ENCODE measurements around the gene ALDH5A1.
"Not testable (repeated sequence)": the region's sequence is repeated elsewhere in the genome, so short reads cannot be mapped to it uniquely, and the experiment has no call there.

ALDH5A1 gene

DNA sequence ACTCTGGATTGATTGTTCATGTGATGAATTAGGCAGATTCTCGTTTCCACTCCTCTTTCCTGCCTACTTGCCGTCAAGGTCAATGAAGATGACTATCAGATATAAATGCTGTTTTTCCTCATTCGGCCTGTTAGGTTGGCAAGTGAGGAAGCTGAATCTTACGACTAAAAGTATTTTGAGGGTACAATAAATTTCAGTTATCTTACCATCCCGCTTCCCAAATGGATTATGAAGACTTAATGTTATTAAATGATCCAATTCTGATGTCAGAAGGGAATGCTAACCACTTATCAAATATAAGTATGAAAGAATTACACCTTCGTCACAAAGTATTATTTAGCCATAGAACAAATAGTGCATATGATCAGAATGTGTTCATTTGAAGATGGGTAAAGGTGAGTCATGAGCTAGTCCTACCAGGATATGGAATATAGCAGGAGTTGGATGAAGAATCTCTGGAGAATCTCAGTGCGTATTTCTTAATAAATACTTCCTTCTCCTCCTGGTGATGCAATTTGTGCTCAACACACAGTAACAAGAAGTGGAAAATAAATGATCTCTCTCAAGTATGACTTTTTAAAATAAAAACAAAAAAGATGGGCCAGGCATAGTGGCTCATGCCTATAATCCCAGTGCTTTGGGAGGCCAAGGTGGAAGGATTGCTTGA is 10.0 kb upstream of the ALDH5A1 start:
- no peak for DNase-seq

DNA sequence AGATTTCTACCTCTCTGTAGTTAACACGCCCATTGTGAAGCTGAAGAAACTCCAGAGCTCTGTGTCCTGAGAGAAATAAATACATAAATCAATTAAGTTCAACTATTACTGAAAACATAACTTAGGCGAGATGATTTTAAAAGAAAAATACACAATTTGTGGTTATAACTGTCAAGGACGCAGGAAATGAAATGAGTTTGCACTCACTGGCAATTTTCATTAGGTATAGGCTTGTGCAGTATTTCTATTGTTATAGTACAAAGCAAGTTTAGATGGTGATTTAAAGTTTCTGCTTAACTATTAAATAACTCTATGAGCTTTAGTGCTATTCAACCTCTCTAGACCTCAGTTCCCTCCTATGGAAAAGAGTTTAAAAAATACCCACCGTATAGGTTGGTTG is 8.7 kb upstream of the ALDH5A1 start:
- no peak for DNase-seq

DNA sequence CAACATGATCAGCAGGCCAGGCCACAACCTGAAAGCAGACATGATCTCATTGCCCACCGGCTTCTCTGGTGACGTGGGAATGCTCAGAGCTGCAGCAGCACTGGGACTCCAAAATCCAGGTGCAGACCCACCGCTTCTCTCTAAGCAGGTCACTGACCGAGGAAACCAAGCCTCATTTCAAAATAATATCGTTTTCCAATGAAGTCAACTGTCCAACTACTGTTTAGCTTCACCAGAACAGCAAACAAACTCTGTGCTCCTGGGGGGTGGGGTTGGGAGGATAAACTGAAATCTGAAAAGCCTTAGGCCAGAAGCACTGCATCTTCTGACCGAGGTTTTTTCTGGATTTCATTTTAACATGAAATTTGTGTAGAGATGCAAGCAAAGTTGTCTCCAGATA is 5.3 kb upstream of the ALDH5A1 start, which contains the start of gene GPLD1:
Gene GPLD1 (minus strand): TSS at position 109 of the 400 bp plus-strand sequence. CDS start 67 bp downstream, at position 42.
- DNase-seq = no peak

DNA sequence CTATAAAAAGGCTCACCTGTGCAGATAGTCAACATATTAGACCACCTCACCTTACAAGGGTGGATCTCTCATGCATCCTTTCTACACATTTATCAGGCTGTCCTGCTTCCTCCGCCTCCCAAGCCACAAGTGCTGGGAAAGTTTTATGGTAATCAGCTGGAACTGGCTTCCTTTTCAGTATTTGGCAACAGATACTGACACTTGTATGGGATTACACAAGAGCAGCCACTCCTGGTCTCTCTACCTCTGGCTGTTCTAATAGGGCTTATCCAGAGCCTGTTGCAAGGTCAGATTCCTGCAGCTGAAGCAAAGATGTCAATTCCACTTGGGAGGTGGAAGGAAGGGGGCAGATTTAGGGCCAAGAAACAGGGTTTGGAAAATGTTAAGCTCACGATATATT is 4.9 kb upstream of the ALDH5A1 start:
- DNase-seq = no peak

DNA sequence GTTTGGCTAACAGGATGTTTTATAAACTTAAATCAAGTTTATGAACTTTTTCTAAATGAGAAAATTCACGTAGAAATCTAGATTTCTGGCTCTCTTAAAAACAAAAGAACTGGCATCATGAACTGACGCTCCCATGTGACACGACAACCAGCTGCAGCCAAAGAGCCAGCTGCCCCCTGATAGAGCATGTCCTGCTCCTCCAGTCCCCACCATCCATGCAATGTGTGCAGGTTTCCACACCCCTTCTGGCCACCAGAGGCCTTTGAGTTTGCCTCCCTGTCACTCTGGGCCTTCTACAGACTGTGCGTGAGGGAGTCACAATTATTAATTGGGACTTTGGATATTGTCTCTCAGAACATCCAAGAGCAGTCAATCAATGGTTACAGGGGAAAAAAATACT is 3.8 kb upstream of the ALDH5A1 start:
- DNase-seq = no peak

DNA sequence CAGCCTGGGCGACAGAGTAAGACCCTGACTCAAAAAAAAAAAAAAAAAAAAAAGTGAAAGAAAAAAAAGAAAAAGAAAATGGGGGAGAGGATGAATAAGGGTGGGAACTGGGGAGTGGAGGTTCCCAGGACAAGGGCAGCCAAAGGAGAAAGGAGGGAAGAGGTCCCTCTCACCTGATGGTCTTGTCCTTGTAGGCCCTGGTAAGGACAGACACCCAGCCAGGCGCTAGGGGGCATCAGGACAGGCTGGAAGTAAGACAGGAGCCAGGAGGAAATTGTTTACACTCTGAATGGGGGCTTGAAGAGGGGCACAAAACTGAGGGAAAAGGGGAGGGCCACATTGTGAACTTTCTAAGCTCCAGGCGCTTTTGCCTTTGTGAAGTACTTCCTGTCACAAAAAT is 2.3 kb upstream of the ALDH5A1 start:
- no peak for DNase-seq

DNA sequence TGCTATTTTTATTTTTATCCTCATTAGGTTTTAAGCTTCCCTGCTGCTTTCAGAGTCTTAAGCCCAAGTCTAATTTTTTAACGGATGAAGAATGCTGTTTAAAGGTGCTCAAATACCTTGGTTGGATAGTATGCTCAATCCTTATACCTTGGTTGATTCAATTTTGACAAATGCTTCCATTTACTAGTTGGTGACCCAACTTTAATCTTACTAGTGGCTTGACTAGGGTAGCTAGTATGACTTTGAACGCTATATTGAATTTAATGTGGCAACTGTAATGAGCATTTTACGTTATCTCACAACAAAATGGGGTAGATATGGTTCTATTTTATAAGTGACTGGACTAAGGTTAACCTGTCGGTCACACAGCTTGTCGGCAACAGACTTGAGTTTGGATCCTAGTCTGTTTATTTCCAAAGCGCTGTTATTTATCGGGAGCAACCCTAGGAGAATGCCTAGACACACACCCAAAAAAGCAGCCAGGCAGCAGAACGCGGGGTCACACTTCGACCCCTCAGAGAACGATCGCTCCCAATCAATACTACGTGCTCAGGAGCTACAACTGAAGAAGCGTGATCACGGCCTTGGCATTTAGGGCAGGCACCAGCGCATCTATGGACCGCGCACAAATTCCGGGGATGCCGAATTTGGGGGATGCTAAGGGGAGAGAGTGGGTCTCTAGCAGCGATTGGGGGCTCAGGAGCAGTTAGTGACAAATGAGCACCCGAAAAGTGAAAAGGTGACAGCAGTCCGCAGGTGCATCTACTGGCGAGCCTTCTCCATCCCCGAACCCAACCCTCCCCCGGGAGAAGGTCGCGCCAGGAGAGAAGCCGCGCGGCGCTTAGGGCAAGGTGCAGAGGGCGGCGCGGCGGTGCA is 586 bp upstream of the ALDH5A1 start:
- DNase-seq = peak in 3 of 56 donors; percentile 19 to 30 (median 26)

DNA sequence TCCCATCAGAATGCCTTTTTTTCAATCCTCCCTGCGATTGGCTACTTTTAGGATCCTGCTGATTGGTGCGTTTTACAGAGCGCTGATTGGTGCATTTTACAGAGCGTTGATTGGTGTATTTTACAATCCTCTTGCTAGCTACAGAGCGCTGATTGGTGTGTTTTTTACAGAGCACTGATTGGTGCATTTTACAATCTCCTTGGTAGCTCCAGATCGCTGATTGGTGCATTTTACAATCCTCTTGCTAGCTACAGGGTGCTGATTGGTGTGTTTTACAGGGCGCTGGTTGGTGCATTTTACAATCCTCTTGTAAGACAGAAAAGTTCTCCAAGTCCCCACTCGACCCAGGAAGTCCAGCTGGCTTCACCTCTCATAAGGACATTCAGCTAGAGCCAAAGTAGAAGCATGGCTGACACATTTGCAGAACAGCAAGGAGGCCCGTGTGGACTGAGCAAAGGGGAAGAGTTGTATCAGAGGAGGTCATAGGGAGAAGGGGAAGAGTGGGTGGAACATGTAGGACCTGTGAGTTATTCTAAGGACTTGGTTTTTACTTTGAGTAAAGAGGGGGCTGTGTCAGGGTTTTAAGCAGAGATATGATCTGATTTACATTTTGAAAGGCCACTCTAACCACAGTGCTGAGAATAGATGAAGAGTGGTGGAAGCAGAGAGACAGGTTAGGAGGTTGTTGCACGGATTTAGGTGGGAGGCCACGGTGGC is 2.6 kb downstream of the ALDH5A1 start:
- no peak for DNase-seq

DNA sequence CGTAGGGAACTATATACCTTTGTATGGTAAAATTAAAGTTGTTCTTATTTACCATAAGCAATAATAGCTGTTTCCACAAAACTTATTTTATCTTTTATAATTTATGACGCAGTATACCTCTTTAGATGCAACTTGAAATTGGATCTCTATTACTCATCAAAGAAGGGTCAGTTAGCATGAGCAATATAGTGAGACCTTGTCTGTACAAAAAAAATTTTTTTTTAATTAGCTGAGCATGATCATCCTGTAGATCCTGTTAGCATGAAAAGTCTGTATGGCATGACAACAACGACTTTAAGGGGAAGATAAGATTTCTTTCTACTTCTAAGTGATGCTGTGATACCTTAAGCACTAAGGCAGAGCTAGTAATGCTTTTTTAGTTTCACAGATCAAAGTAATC is 5.9 kb downstream of the ALDH5A1 start:
- DNase-seq = no peak

DNA sequence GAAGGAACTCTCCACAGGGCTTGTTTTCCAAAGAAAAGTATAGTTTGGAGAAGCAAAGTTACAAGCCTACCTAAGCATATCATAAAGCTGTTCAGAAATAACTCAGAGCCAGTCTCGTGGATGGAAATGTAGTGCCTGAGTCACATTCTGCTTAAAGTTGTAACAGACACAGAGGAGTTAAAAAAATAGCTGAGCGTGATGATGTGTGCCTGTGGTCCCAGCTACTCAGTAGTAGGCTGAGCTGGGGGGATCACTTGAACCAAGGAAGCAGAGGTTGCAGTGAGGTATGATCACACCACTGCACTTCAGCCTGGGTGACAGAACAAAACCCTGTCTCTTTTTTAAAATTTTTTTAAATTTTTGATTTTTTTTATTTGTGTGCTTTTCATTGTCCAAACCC is 6.6 kb downstream of the ALDH5A1 start:
- no peak for DNase-seq

DNA sequence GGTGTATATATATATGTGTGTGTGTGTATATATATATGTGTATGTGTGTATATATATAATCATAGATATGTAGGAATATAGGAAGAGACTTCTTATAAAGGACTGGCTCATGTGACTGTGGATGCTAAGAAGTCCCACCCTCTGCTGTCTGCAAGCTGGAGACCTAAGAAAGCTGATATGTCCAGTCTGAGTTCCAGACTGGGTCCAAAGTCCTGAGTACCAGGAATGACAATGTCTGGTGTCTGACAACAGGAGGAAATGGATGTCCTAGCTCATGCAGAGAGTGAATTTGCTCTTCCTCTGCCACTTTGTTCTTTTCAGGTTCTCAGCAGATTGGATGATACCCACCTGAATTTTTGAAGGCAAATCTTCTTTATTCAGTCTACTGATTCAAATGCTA is 7.1 kb downstream of the ALDH5A1 start:
- no peak for DNase-seq

DNA sequence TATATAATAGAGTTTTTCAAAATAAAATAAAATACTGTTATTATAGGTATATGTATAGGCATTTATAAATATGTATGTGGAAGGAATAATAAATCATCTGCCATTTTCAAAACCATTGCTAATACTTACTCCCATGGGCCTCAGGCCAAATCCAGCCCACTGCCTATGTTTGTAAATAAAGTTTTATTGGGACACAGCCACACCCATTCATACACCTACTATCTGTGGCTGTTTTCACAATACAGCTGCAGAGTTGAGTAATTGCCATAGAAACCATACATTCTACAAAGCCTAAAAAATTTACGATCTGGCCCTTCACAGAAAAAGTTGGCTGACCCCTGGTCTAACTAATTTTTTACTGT is 9.5 kb downstream of the ALDH5A1 start:
- DNase-seq = no peak

DNA sequence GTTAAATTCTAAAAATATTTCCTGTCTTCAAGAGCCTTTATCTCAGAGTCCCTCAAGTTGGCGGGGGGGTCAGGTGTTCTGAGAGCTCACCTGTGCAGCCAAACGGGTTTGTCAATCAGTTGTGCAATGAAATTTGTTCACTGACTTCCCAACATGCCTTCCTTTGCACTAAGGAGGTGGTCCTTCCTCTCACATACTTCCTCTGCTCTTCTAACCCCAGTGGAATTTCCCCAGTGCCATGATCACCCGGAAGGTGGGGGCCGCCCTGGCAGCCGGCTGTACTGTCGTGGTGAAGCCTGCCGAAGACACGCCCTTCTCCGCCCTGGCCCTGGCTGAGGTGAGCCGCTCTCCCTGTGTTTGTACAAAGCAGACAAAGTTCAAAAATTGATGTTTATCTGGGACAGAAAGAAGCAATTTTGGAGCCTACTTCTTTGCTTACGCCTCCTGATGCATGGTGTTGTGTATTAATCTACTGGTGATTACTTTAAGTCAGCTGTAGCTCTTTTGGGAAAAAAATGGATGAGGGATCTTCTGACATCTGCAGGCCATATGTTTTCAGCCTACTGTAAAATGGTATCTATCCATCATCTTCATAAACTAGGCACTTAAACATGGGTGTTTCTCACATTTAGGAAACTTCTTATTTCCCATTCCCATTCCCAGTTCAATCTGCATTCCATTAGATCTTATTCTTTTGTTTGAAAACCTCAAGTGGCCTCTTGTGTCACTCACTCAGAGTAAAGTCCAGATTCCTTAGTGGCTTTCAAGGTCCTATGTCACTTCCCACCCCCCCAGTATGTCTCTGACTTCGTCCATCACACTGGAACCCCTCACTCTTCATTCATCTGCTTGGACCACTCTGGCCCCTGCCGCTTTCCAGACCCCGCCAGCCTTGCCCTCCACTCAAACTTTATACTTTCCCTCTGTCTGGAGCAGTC is 10.1 kb downstream of the ALDH5A1 start:
- DNase-seq = no peak

DNA sequence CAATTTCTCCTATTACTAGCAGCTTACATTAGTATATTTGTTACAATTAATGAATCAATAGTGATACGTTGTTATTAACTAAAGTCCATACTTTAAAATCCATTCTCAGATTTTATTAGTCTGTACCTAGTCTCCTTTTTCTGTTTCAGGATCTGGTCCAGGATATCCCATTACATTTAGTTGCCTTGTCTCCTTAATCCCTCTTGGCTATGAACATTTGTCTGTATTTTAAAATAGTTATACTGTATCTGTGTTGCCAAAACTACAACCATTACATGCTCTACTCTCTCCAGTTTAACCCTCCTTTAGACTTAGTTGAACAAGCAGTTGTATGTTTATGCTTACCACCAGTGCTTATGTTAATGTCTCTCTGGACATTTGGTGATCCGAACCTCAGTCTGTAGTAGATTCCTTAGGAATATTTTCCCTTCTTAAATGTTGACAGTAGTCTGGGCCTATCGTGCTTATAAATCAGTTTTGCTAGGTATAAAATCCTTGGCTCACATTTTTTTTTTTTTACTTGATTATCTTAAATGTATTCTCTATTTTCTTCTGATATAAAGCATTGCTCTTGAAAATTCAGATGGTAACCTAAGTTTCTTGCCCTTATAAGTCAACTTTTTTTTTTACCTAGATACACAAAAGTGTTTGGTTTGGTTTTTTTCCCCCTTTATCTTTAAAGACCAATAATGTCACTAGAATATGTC is 12.2 kb downstream of the ALDH5A1 start:
- no peak for DNase-seq

DNA sequence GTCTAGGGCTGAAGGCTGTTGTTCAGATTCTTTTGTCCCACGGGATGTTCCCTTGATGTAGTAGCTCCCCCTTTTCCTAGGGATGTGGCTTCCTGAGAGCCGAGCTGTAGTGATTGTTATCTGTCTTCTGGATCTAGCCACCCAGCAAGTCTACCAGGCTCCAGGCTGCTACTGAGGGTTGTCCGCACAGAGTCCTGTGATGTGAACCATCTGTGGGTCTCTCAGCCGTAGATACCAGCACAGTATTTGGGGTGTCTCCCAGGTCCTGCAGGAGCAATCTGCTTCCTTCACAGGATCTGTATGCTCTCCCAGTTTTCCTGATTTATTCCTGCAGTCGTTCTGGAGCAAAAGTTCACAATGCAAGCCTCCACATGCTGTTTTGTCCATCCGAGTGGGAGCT is 17.2 kb downstream of the ALDH5A1 start:
- DNase-seq = not testable (repeated sequence)

DNA sequence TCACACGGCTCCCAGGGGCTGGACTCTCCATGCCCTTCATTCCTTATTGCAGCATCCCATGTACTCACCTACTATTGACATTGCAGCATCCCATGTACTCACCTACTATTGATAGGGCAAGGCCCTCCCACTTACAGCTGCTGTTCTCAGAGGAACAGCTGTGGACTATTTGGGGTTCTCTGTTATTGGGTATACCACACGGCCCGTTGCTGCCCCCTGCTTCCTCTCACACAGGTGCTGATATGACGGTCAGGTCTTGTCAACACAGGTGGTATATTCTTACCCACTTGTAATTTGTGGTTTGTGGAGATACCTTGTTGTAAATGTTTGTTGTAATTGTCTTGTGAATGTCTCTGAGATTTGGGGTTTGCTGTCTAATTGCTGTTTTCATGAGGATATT is 18.8 kb downstream of the ALDH5A1 start:
- DNase-seq = no peak

DNA sequence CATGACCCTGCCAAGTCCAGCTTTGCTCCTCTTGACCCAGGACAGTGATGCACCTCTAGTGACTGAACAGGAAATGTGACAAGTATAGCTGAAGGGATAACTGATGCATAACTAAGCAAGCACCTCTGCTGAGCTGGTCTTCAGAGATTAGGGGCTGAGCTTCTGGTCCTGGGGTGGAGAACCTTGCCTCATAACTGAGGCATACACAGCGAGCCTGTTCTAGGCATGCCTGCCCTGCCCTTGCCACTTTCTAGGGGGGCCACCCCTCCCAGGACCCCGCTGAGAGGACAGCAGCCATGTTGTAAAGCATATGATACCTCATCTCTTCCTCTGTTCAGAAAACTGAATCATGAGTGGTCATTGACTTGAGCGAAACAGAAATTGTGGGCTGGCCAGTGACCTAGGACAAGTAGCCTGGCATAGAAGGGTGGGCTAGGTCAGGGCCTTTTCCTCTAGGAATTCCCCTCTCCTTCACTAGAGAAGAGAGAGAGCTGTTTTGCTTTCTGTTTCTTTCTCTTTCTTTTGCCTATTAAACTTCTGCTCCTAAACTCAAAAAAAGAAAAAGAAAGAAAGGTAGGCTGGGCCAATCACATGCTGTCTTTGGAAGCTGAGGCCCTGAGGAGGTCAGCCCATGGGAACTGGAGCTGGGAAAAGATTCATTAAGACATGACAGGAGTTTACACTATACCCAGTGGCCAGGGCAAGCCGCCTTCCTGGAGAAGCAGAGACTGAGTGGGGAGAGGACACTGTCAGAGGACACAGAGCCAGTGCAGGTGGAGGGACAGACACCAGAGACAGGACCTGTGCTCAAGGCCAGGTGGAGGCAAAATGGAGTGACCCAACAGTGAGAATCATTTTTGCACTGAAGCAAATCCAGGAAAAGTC is 23.1 kb downstream of the ALDH5A1 start:
- DNase-seq = peak in 2 of 56 donors; percentile 6 to 7

DNA sequence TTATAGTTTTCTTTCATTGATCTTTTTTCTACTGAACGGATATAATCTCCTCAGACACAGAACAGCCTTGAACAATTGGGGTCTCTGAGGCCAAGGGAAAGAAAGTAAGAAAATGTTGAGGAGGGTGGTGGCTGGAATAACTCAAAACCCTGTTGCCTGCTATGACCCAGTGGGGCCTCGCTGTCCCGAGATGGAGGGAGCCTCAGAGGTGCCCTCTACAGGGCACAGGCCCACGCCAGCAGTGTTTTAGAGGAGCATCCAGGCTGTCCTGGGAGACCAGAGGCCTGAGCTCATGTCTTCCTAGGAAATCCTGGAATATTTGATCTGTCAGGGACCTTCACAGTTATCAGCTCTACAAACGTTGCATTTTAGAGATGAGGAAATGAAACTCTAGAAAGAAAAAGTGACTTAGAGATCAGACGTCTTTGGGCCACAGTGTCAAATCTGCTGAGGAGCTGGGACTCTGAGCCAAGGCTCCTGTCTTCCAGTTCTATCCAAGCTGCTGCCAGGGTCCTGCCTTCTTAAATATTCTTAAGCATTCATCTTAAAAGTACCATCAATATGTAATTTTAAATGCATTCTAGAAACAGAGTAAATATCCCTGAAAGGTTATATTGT is 26.3 kb downstream of the ALDH5A1 start:
- DNase-seq = peak in 6 of 56 donors; percentile 1 to 39 (median 7)

Data from nucleus accumbens (tissue), 56 donors.